ENCODE results near the gene JARID2. TPM values are rescaled to one million over a fixed set of nuclear protein-coding genes. Genes with fewer than 3 reads are reported as not detected.

JARID2 gene
- total and polyA plus RNA-seq, 9 of the 15 experiments (the other 6 are each of a cell fraction or from before 2014, with no cell fraction given) = 5.0 to 29.0 (median 15.6) TPM

GRCh38 chr6:15340105-15340601 is 94.3 kb downstream of the JARID2 start (continued):
- peak; percentile 49 for TF ChIP-seq ZBTB40 (IDR thresholded peaks at IDR 0.05)
- TF ChIP-seq ZBTB40 (CRISPR knock-in tag; IDR thresholded peaks at IDR 0.05) = no peak

All from K562 (cell line).